SK-N-SH (cell line): ENCODE measurements around the gene DUSP16. TPM values are rescaled to one million over a fixed set of nuclear protein-coding genes. Genes with fewer than 3 reads are reported as not detected.
A peak's percentile ranks its signal among the peaks of the same experiment; 100 is the strongest.

ENCODE experiments used
- CTCF ChIA-PET: fragments of 300-600, 350-600 bp; formaldehyde crosslinking; extraction: SDS; loops from one replicate; lab custom pipeline; 2021; lab: Yijun Ruan, JAX
- POLR2A ChIA-PET: fragments of 350-600 bp; sonication (Branson Sonifier 250); formaldehyde crosslinking; extraction: SDS; loops from one replicate; lab custom pipeline; 2020; ENCODE audit warnings: antibody characterized with exemption, inconsistent platforms; lab: Yijun Ruan, JAX
- DNase-seq: peaks from one replicate; pipeline ENCODE4 v3.0.0; 2012
- H2AFZ ChIP-seq: fragments of 200-600 bp; sonication (generic); 2 replicates; pipeline ENCODE4 v1.8.1; 2016; ENCODE audit warnings: antibody characterized with exemption, mild to moderate bottlenecking, low read depth
- H3F3A ChIP-seq: fragments of 200-600 bp; sonication (generic); replicated peaks from 2 replicates; pipeline ENCODE3; 2016; ENCODE audit warnings: antibody characterized with exemption, mild to moderate bottlenecking; ENCODE audit not compliant: insufficient read depth
- H3K27ac ChIP-seq, 2 experiments: fragments of 200-500 bp in 1 of 2; fragments of 200-600 bp in 1 of 2; sonication (Bioruptor generic) in 1 of 2; sonication (generic), shearing (Covaris generic) in 1 of 2; 2 replicates each; pipeline versions ENCODE4 v1.5.1 to v1.6.1; 2014 to 2016; ENCODE audit warnings: low read depth in 2 of 2, inconsistent platforms in 1 of 2, low read length in 1 of 2, mild to moderate bottlenecking in 1 of 2, mixed read lengths in 1 of 2
- H3K27me3 ChIP-seq: fragments of 200-600 bp; sonication (generic), shearing (Covaris generic); 2 replicates; pipeline ENCODE4 v1.6.1; 2016; ENCODE audit warnings: mixed run types; ENCODE audit not compliant: insufficient read depth
- H3K36me3 ChIP-seq, 2 experiments: fragments of 200-500 bp in 1 of 2; fragments of 200-600 bp in 1 of 2; sonication (Bioruptor generic) in 1 of 2; sonication (generic) in 1 of 2; replicated peaks in 1 of 2; 2 replicates each; pipeline versions ENCODE3 to v1.5.1; 2014 to 2016; ENCODE audit warnings: low read length in 1 of 2, mild to moderate bottlenecking in 1 of 2; ENCODE audit not compliant: insufficient read depth in 2 of 2, control insufficient read depth in 1 of 2
- H3K4me1 ChIP-seq, 2 experiments: fragments of 200-500 bp in 1 of 2; fragments of 200-600 bp in 1 of 2; sonication (Bioruptor generic) in 1 of 2; sonication (generic), shearing (Covaris generic) in 1 of 2; 2 replicates each; pipeline versions ENCODE4 v1.5.1 to v1.6.1; 2014 to 2016; ENCODE audit warnings: low read depth in 1 of 2, low read length in 1 of 2, mixed run types in 1 of 2; ENCODE audit not compliant: insufficient read depth in 2 of 2, control insufficient read depth in 1 of 2
- H3K4me2 ChIP-seq: fragments of 200-600 bp; sonication (generic), shearing (Covaris generic); 2 replicates; pipeline ENCODE4 v1.6.1; 2017; ENCODE audit warnings: mixed run types
- H3K4me3 ChIP-seq, 2 experiments: fragments of 200-500 bp in 1 of 2; fragments of 200-600 bp in 1 of 2; sonication (Bioruptor generic) in 1 of 2; sonication (generic), shearing (Covaris generic) in 1 of 2; 2 replicates each; pipeline versions ENCODE4 v1.5.1 to v1.8.1; 2014 to 2016; ENCODE audit warnings: low read depth in 2 of 2, inconsistent platforms in 1 of 2, low read length in 1 of 2, mild to moderate bottlenecking in 1 of 2, mixed read lengths in 1 of 2, moderate library complexity in 1 of 2
- H3K79me2 ChIP-seq: fragments of 200-600 bp; sonication (generic); 2 replicates; pipeline ENCODE4 v1.8.1; 2017; ENCODE audit warnings: mild to moderate bottlenecking; ENCODE audit not compliant: insufficient read depth
- H3K9ac ChIP-seq: fragments of 200-600 bp; sonication (generic); 2 replicates; pipeline ENCODE4 v1.6.1; 2017; ENCODE audit warnings: mixed run types
- H3K9me2 ChIP-seq: fragments of 200-600 bp; sonication (generic); 2 replicates; pipeline ENCODE4 v1.6.1; 2017; ENCODE audit warnings: mixed run types
- H3K9me3 ChIP-seq: fragments of 200-600 bp; sonication (generic); 2 replicates; pipeline ENCODE4 v1.6.1; 2017; ENCODE audit warnings: mixed run types, mild to moderate bottlenecking, moderate library complexity
- H4K20me1 ChIP-seq: fragments of 200-600 bp; sonication (generic); 2 replicates; pipeline ENCODE4 v1.6.1; 2017; ENCODE audit warnings: mild to moderate bottlenecking, mixed run types; ENCODE audit not compliant: insufficient read depth
- ELF1 ChIP-seq: IDR thresholded peaks from 2 replicates; pipeline ENCODE4 v1.4.0; 2012
- EZH2phosphoT487 ChIP-seq: fragments of 200-600 bp; sonication (generic); IDR thresholded peaks from 2 replicates; pipeline ENCODE4 v1.6.1; 2017; ENCODE audit warnings: low read depth, mixed run types, mild to moderate bottlenecking, antibody characterized with exemption, moderate library complexity, borderline replicate concordance
- FOSL2 ChIP-seq: IDR thresholded peaks from 2 replicates; pipeline ENCODE4 v1.4.0; 2012; ENCODE audit warnings: low read depth, mild to moderate bottlenecking, moderate library complexity, borderline replicate concordance
- FOXM1 ChIP-seq: IDR thresholded peaks from 2 replicates; pipeline ENCODE4 v1.4.0; 2012; ENCODE audit warnings: low read depth, mild to moderate bottlenecking
- GATA2 ChIP-seq: sonication (generic); formaldehyde crosslinking; IDR thresholded peaks from 2 replicates; pipeline ENCODE4 v1.5.0; 2020; ENCODE audit warnings: mild to moderate bottlenecking, missing genetic modification reagents
- IRF3 ChIP-seq: fragments of 150-350 bp; IDR thresholded peaks from 2 replicates; pipeline ENCODE4 v1.6.1; 2016; ENCODE audit warnings: mild to moderate bottlenecking, low read depth, low read length
- JUND ChIP-seq: IDR thresholded peaks from 2 replicates; pipeline ENCODE4 v1.4.0; 2012
- MAX ChIP-seq: IDR thresholded peaks from 2 replicates; pipeline ENCODE4 v1.4.0; 2012; ENCODE audit warnings: low read depth
- MXI1 ChIP-seq: IDR thresholded peaks from 2 replicates; pipeline ENCODE4 v1.6.1; 2012; ENCODE audit warnings: mild to moderate bottlenecking, low read depth, low read length, improper control_type of control experiment
- RAD21 ChIP-seq: IDR thresholded peaks from 2 replicates; pipeline ENCODE4 v1.6.1; 2012; ENCODE audit warnings: mild to moderate bottlenecking, low read length
- RCOR1 ChIP-seq: fragments of 150-350 bp; IDR thresholded peaks from 2 replicates; pipeline ENCODE4 v1.6.1; 2017; ENCODE audit warnings: antibody characterized with exemption, low read length
- REST ChIP-seq: IDR thresholded peaks from 2 replicates; pipeline ENCODE4 v1.6.1; 2012; ENCODE audit warnings: mild to moderate bottlenecking, low read depth, low read length, moderate library complexity
- RXRA ChIP-seq: IDR thresholded peaks from 2 replicates; pipeline ENCODE4 v1.4.0; 2012; ENCODE audit warnings: low read depth, mild to moderate bottlenecking, borderline replicate concordance
- SMC3 ChIP-seq: IDR thresholded peaks from 2 replicates; pipeline ENCODE4 v1.6.1; 2012; ENCODE audit warnings: low read depth, low read length, improper control_type of control experiment
- TCF12 ChIP-seq: IDR thresholded peaks from 2 replicates; pipeline ENCODE4 v1.4.0; 2012
- TEAD4 ChIP-seq: IDR thresholded peaks from 2 replicates; pipeline ENCODE4 v1.4.0; 2012; ENCODE audit warnings: mild to moderate bottlenecking, borderline replicate concordance; ENCODE audit not compliant: insufficient read depth
- WGBS: methylation state at CpG from one replicate; pipeline ENCODE4 v1.1.6; 2017; ENCODE audit warnings: low lambda C conversion rate; 5-methylcytosine and 5-hydroxymethylcytosine counted together
- polyA plus RNA-seq, 3 experiments: library from polyadenylated mRNA; depleted of rRNA; stranded (reverse); fragments of >200 nt; gene quantifications; 2 replicates each; pipeline ENCODE4 v1.2.3, GENCODE V29; 2012
- TF ChIP-seq, protein P1 (sequence below): IDR thresholded peaks from 2 replicates; pipeline ENCODE4; 2012
- TF ChIP-seq, protein P2 (sequence below): IDR thresholded peaks from 2 replicates; pipeline ENCODE4 v1.4.0; 2012; ENCODE audit warnings: low read depth, borderline replicate concordance

DUSP16 gene
- polyA plus RNA-seq, 1 of the 3 experiments (the other 2 are of a cell fraction), result 7.1 TPM

DNA sequence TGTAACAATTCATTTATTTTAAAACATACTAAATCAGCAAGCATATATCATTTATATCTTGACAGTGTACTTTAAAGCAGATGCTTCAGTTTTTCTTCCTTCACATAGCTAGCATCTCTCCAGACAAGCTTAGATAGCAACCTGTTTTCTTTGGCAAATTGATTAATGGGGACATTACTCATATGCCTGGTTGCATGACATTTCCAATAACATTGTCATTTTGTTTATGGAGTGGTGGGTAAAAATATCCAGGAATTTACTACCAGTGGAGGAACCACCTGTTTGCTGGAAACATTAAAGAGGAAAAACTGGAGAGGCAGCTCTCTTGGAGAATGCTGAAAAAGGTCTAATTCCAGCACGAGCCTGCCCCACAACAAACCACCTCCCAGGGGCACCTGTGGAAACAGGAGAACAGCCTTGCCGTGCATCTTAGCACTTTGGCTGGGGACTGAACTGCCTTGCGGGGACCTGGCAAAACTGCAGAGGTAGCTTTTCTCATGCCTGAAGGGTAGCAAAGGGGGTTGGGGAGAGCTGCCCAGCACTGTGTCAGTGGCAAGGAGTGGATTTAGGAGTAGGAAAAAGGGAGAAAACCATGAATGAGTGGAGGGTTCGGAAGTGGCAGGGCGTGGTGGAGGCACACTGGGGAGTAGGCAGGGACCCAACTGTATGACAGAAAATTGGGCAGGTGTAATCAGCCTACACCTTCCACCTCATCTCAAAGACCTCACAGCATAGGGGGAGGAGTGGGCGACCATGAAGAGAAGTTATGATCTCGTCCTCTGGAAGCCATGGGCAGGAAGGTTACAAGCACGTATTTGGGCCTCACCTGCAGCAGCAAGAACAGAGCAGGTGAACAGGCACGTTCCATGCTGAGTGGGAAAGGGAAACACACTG lies 37.3 kb upstream of the DUSP16 start:
- Histone ChIP-seq H3K4me3 (no peak overlapping the region), H3K9me2 (no peaks in the 10 kb centered on the region), H4K20me1 (no peaks in the 10 kb centered on the region), H2AFZ (no peak overlapping the region), H3F3A (peaks cover 3% of the 10 kb centered on the region), H3K27me3 (no peaks in the 10 kb centered on the region), H3K9me3 (no peaks in the 10 kb centered on the region), H3K36me3 (no peaks in the 10 kb centered on the region)
- no peak for DNase-seq
- 73% methylated on average over 9 of the region's 9 CpGs for WGBS
- ChIA-PET POLR2A (no interaction called here), CTCF (interaction anchor here (1.0 to 1.4 kb wide), 3 partner anchors 36 to 222 kb away, joined by 3 to 6 read pairs (median 3); no protein-coding TSS in a partner anchor)
- no peak for TF ChIP-seq FOXM1
- TF ChIP-seq TCF12, result peak; percentile 15; the same call in 1 of the 2 replicates
- 0 out of 2 replicates have a peak, but pooled peaks have one; percentile 30 for TF ChIP-seq RCOR1
- TF ChIP-seq, all 33 proteins: peak for 2
- H3K79me2 ChIP-seq, result no peaks in the 10 kb centered on the region
- no peak overlapping the region for H3K27ac ChIP-seq
- no peak overlapping the region for H3K4me2 ChIP-seq
- no peak overlapping the region for H3K9ac ChIP-seq
- H3K4me1 ChIP-seq, result no peaks in the 10 kb centered on the region

GRCh38 chr12:12598864-12599263 lies 36.2 kb upstream of the DUSP16 start:
- no peak overlapping the region for H3K4me3 ChIP-seq
- no peaks in the 10 kb centered on the region for H3K9me3 ChIP-seq
- no peak overlapping the region for H3K27ac ChIP-seq
- peaks cover 3% of the 10 kb centered on the region for H3F3A ChIP-seq
- POLR2A ChIA-PET, result interaction anchor here (0.6 kb wide), 1 partner anchor 13 kb away, joined by 3 read pairs; the partner anchor contains the start of gene CREBL2
- TF ChIP-seq, protein P1, sequence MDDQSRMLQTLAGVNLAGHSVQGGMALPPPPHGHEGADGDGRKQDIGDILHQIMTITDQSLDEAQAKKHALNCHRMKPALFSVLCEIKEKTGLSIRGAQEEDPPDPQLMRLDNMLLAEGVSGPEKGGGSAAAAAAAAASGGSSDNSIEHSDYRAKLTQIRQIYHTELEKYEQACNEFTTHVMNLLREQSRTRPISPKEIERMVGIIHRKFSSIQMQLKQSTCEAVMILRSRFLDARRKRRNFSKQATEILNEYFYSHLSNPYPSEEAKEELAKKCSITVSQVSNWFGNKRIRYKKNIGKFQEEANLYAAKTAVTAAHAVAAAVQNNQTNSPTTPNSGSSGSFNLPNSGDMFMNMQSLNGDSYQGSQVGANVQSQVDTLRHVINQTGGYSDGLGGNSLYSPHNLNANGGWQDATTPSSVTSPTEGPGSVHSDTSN, result no peak
- TF ChIP-seq FOSL2 (no peak), MXI1 (no peak), TEAD4 (no peak), ELF1 (no peak), RXRA (no peak), REST (no peak), JUND (no peak), GATA2 (CRISPR knock-in tag) (no peak), RAD21 (no peak), IRF3 (no peak), SMC3 (no peak), EZH2phosphoT487 (no peak), TCF12 (no peak), MAX (no peak)
- TF ChIP-seq, protein P2, sequence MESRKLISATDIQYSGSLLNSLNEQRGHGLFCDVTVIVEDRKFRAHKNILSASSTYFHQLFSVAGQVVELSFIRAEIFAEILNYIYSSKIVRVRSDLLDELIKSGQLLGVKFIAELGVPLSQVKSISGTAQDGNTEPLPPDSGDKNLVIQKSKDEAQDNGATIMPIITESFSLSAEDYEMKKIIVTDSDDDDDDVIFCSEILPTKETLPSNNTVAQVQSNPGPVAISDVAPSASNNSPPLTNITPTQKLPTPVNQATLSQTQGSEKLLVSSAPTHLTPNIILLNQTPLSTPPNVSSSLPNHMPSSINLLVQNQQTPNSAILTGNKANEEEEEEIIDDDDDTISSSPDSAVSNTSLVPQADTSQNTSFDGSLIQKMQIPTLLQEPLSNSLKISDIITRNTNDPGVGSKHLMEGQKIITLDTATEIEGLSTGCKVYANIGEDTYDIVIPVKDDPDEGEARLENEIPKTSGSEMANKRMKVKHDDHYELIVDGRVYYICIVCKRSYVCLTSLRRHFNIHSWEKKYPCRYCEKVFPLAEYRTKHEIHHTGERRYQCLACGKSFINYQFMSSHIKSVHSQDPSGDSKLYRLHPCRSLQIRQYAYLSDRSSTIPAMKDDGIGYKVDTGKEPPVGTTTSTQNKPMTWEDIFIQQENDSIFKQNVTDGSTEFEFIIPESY, result no peak
- no peaks in the 10 kb centered on the region for H3K79me2 ChIP-seq
- H3K9me2 ChIP-seq, result no peaks in the 10 kb centered on the region
- WGBS, result 71% methylated on average over 3 of the region's 3 CpGs
- H2AFZ ChIP-seq, result no peak overlapping the region
- no peaks in the 10 kb centered on the region for H4K20me1 ChIP-seq
- no peaks in the 10 kb centered on the region for H3K4me1 ChIP-seq
- no peak for DNase-seq
- no peaks in the 10 kb centered on the region for H3K36me3 ChIP-seq
- no peak overlapping the region for H3K9ac ChIP-seq
- H3K27me3 ChIP-seq, result no peaks in the 10 kb centered on the region
- CTCF ChIA-PET, result interaction anchor here (1.4 kb wide), 1 partner anchor 35 kb away, joined by 6 read pairs; no protein-coding TSS in a partner anchor
- H3K4me2 ChIP-seq, result no peak overlapping the region
